ENCODE data around the gene PITPNM3.
A peak's percentile ranks its signal among the peaks of the same experiment; 100 is the strongest.

Gene PITPNM3

GRCh38 chr17:6462692-6463091 lies 93.7 kb downstream of the PITPNM3 start:
- DNase-seq (ENCODE audit: low read depth), result no peak

GRCh38 chr17:6461792-6462524 lies 94.4 kb downstream of the PITPNM3 start:
- DNase-seq (ENCODE audit: low read depth), result no peak

GRCh38 chr17:6461246-6461645 lies 95.1 kb downstream of the PITPNM3 start:
- no peak for DNase-seq (ENCODE audit: low read depth)

- no peak for DNase-seq (ENCODE audit: low read depth)
Measured at GRCh38 chr17:6460531-6461161, 95.7 kb downstream of the PITPNM3 start.

- DNase-seq (ENCODE audit: low read depth), result no peak
Measured at GRCh38 chr17:6458460-6458950, 97.8 kb downstream of the PITPNM3 start.

GRCh38 chr17:6457688-6458459 lies 98.5 kb downstream of the PITPNM3 start:
- DNase-seq (ENCODE audit: low read depth), result no peak

- peak; percentile 86 for DNase-seq (ENCODE audit: low read depth)
Measured at GRCh38 chr17:6456914-6457687, 99.3 kb downstream of the PITPNM3 start.

GRCh38 chr17:6456321-6456720 lies 100.0 kb downstream of the PITPNM3 start:
- no peak for DNase-seq (ENCODE audit: low read depth)

GRCh38 chr17:6455321-6455705 lies 101.0 kb downstream of the PITPNM3 start:
- DNase-seq (ENCODE audit: low read depth), result no peak

- DNase-seq (ENCODE audit: low read depth), result no peak
Measured at GRCh38 chr17:6454495-6455320, 101.6 kb downstream of the PITPNM3 start.

GRCh38 chr17:6453279-6454024 lies 102.9 kb downstream of the PITPNM3 start:
- no peak for DNase-seq (ENCODE audit: low read depth)

GRCh38 chr17:6452471-6453266 lies 103.7 kb downstream of the PITPNM3 start:
- no peak for DNase-seq (ENCODE audit: low read depth)

- DNase-seq (ENCODE audit: low read depth), result no peak
Measured at GRCh38 chr17:6450926-6451832, 105.2 kb downstream of the PITPNM3 start.

- DNase-seq (ENCODE audit: low read depth), result no peak
Measured at GRCh38 chr17:6449307-6449706, 107.0 kb downstream of the PITPNM3 start.

GRCh38 chr17:6448473-6448872 lies 107.9 kb downstream of the PITPNM3 start:
- no peak for DNase-seq (ENCODE audit: low read depth)

GRCh38 chr17:6446516-6447100 lies 109.7 kb downstream of the PITPNM3 start:
- DNase-seq (ENCODE audit: low read depth), result no peak

GRCh38 chr17:6444571-6445335 lies 111.6 kb downstream of the PITPNM3 start:
- DNase-seq (ENCODE audit: low read depth), result no peak

Data from EH (cell line).